Measurements from ENCODE around the gene SERGEF. TPM values are rescaled to one million over a fixed set of nuclear protein-coding genes. Genes with fewer than 3 reads are reported as not detected.

The SERGEF gene
- total and polyA plus RNA-seq, 7 donors = 11.1 to 33.1 (median 26.0) TPM

GRCh38 chr11:18054511-18055103 lies 41.8 kb upstream of the SERGEF start:
- DNase-seq (no peak), ATAC-seq (no peak)
- intact Hi-C loops (cut with DNase I) = no loop called here
- H3K4me3 ChIP-seq = no peak overlapping the region
- H3K36me3 ChIP-seq (ENCODE audit: insufficient read depth in 1 of 2, low read depth in 1 of 2) = no peaks in the 10 kb centered on the region
- no peak overlapping the region for H3K27ac ChIP-seq
- H3K9me3 ChIP-seq = no peaks in the 10 kb centered on the region
- H3K4me1 ChIP-seq = no peaks in the 10 kb centered on the region
- no peak for TF ChIP-seq CTCF (IDR thresholded peaks at IDR 0.05)
- WGBS, 3 donors = 86 to 88% (median 87%) methylated on average over 10 of the region's 10 CpGs
- H3K27me3 ChIP-seq (ENCODE audit: insufficient read depth in 3 of 3, low read length in 2 of 3) = no peaks in the 10 kb centered on the region

- H3K27me3 ChIP-seq (ENCODE audit: insufficient read depth in 3 of 3, low read length in 2 of 3) = peaks cover 0 to 22% (median 3%) of the 10 kb centered on the region in 3 donors
- no peaks in the 10 kb centered on the region for H3K36me3 ChIP-seq (ENCODE audit: insufficient read depth in 1 of 2, low read depth in 1 of 2)
- 72 to 82% (median 80%) methylated on average over 2 of the region's 2 CpGs for WGBS, 3 donors
- no peak overlapping the region for H3K4me3 ChIP-seq
- intact Hi-C loops (cut with DNase I) = no loop called here
- DNase-seq (no peak), ATAC-seq (no peak)
- TF ChIP-seq CTCF (IDR thresholded peaks at IDR 0.05) = no peak
- no peak overlapping the region for H3K27ac ChIP-seq
- no peaks in the 10 kb centered on the region for H3K4me1 ChIP-seq
- no peaks in the 10 kb centered on the region for H3K9me3 ChIP-seq
These were observed 38.0 kb upstream of the SERGEF start for GRCh38 chr11:18050848-18051247.

- 5% methylated on average over 36 of the region's 36 CpGs for WGBS, 3 donors
- H3K4me3 ChIP-seq = peak within 1 kb of the TSS; percentile 30
- no peak within 1 kb of the TSS for H3K27ac ChIP-seq
- H3K9me3 ChIP-seq = no peaks in the 10 kb centered on the region
- no peak for TF ChIP-seq CTCF (IDR thresholded peaks at IDR 0.05)
- ATAC-seq = peak in 3 of 4 donors; percentile 51 to 61 (median 56)
- no peaks in the 10 kb centered on the region for H3K4me1 ChIP-seq
- peak; percentile 23 to 54 for DNase-seq
- intact Hi-C loops (cut with DNase I) = no loop called here
- no peaks in the 10 kb centered on the region for H3K36me3 ChIP-seq (ENCODE audit: insufficient read depth in 1 of 2, low read depth in 1 of 2)
- H3K27me3 ChIP-seq (ENCODE audit: insufficient read depth in 3 of 3, low read length in 2 of 3) = peaks cover 2 to 38% (median 3%) of the 10 kb centered on the region in 3 donors
These were observed 33.4 kb upstream of the SERGEF start, which contains the start of gene TPH1 for GRCh38 chr11:18046116-18046777. TPH1 (minus strand) TSS chr11:18046269; CDS start chr11:18040762, 5,507 bp downstream.

GRCh38 chr11:18036456-18036855 lies 23.6 kb upstream of the SERGEF start:
- no peaks in the 10 kb centered on the region for H3K4me1 ChIP-seq
- no peak for TF ChIP-seq CTCF (IDR thresholded peaks at IDR 0.05)
- intact Hi-C loops (cut with DNase I) = no loop called here
- no peak overlapping the region for H3K4me3 ChIP-seq
- no peaks in the 10 kb centered on the region for H3K36me3 ChIP-seq (ENCODE audit: insufficient read depth in 1 of 2, low read depth in 1 of 2)
- H3K27ac ChIP-seq = no peak overlapping the region
- DNase-seq (no peak), ATAC-seq (no peak)
- peaks cover 0 to 4% (median 0%) of the 10 kb centered on the region in 3 donors for H3K27me3 ChIP-seq (ENCODE audit: insufficient read depth in 3 of 3, low read length in 2 of 3)
- no peaks in the 10 kb centered on the region for H3K9me3 ChIP-seq
